ENCODE measurements around the gene HELZ. TPM values are rescaled to one million over a fixed set of nuclear protein-coding genes. Genes with fewer than 3 reads are reported as not detected.

Gene HELZ
- total RNA-seq, 4 donors from 2014 or later, result 24.4 to 42.4 (median 26.3) TPM

- TF ChIP-seq CTCF (IDR thresholded peaks at IDR 0.05), result no peak
- TF ChIP-seq POLR2A (IDR thresholded peaks at IDR 0.05), result no peak
- intact Hi-C loops (cut with DNase I; ENCODE audit: low total_unique reads), result no loop called here
- WGBS, 2 donors, result 82 to 85% methylated on average over 15 to 16 of the region's 16 CpGs
- no peak overlapping the region for H3K4me3 ChIP-seq (ENCODE audit: low read depth, poor library complexity, severe bottlenecking)
- DNase-seq (ENCODE audit: low spot score in 2 of 2), result no peak
These were observed 223.1 kb downstream of the HELZ start for GRCh38 chr17:67021743-67022450.

GRCh38 chr17:67021196-67021595, 223.8 kb downstream of the HELZ start:
- intact Hi-C loops (cut with DNase I; ENCODE audit: low total_unique reads), result no loop called here
- H3K4me3 ChIP-seq (ENCODE audit: low read depth, poor library complexity, severe bottlenecking), result no peak overlapping the region
- TF ChIP-seq POLR2A (IDR thresholded peaks at IDR 0.05) (no peak), CTCF (IDR thresholded peaks at IDR 0.05) (no peak)
- WGBS, 2 donors, result 82 to 84% methylated on average over 7 of the region's 7 CpGs
- no peak for DNase-seq (ENCODE audit: low spot score in 2 of 2)

Other genes starting within 250 kb of the HELZ start
- gene CACNG1, start 200.6 kb downstream of the HELZ start, total RNA-seq, result not detected
- gene PSMD12, start 121.4 kb upstream of the HELZ start, total RNA-seq, result 10 to 100 TPM; 17.0 to 18.3 (median 18.1) TPM
- gene PITPNC1, start 132.1 kb upstream of the HELZ start, total RNA-seq, result 1 to 10 TPM; 1.7 to 8.2 (median 4.6) TPM

Measured in lower leg skin (tissue), 4 donors.